GM23338 (cell line): ENCODE data around the gene STK32C. TPM values are rescaled to one million over a fixed set of nuclear protein-coding genes. Genes with fewer than 3 reads are reported as not detected.

Source experiments
- ATAC-seq: fragments of 200-7000 bp; cut with Tn5 transposase; 3 replicates; pipeline ENCODE4 v1.9.1; 2020
- DNase-seq: peaks from one replicate; pipeline ENCODE4 v3.0.0-alpha.2; 2015; ENCODE audit warnings: low spot score
- H2AFZ ChIP-seq: fragments of 200-600 bp; sonication (generic); 2 replicates; pipeline ENCODE4 v1.8.0; 2016; ENCODE audit warnings: antibody characterized with exemption, mild to moderate bottlenecking, moderate library complexity
- H3F3A ChIP-seq: fragments of 200-600 bp; sonication (generic); replicated peaks from 2 replicates; pipeline ENCODE4 v1.8.0; 2017; ENCODE audit warnings: antibody characterized with exemption, mixed run types, low read depth
- H3K27ac ChIP-seq: fragments of 200-600 bp; sonication (generic); 2 replicates; pipeline ENCODE4 v1.6.1; 2016; ENCODE audit warnings: low read depth
- H3K27me3 ChIP-seq: fragments of 200-600 bp; sonication (generic); 2 replicates; pipeline ENCODE4 v1.8.0; 2016; ENCODE audit warnings: mild to moderate bottlenecking, mixed run types, moderate library complexity; ENCODE audit not compliant: insufficient read depth
- H3K36me3 ChIP-seq: fragments of 200-600 bp; sonication (generic); 2 replicates; pipeline ENCODE4 v1.8.0; 2016; ENCODE audit warnings: mild to moderate bottlenecking; ENCODE audit not compliant: insufficient read depth
- H3K4me1 ChIP-seq: fragments of 200-600 bp; sonication (generic); 2 replicates; pipeline ENCODE4 v1.8.0; 2016; ENCODE audit warnings: mild to moderate bottlenecking, moderate library complexity; ENCODE audit not compliant: insufficient read depth
- H3K4me2 ChIP-seq: fragments of 200-600 bp; sonication (generic); 2 replicates; pipeline ENCODE4 v1.7.1; 2017; ENCODE audit warnings: mixed run types
- H3K4me3 ChIP-seq: fragments of 200-600 bp; sonication (generic); 2 replicates; pipeline ENCODE4 v1.6.1; 2016; ENCODE audit warnings: mixed run types
- H3K79me2 ChIP-seq: fragments of 200-600 bp; sonication (generic); replicated peaks from 2 replicates; pipeline ENCODE4 v1.8.0; 2017; ENCODE audit warnings: mild to moderate bottlenecking; ENCODE audit not compliant: insufficient read depth
- H3K9me2 ChIP-seq: fragments of 200-600 bp; sonication (generic); 2 replicates; pipeline ENCODE4 v1.8.0; 2017; ENCODE audit not compliant: insufficient read depth
- H4K20me1 ChIP-seq: fragments of 200-600 bp; sonication (generic); replicated peaks from 2 replicates; pipeline ENCODE4 v1.8.0; 2017; ENCODE audit warnings: mild to moderate bottlenecking; ENCODE audit not compliant: insufficient read depth
- H3K27ac Mint-ChIP-seq: 2 replicates; pipeline ENCODE4 v1.8.0; 2020; ENCODE audit warnings: inconsistent platforms, mild to moderate bottlenecking, moderate library complexity, mixed read lengths
- H3K27me3 Mint-ChIP-seq: 3 replicates; pipeline ENCODE4 v1.8.0; 2022; ENCODE audit warnings: low read depth, mild to moderate bottlenecking, moderate library complexity, mixed read lengths, inconsistent platforms; ENCODE audit not compliant: insufficient read depth, poor library complexity
- H3K36me3 Mint-ChIP-seq: 3 replicates; pipeline ENCODE4 v1.8.0; 2021; ENCODE audit warnings: low read depth, mild to moderate bottlenecking, inconsistent platforms, moderate library complexity, mixed read lengths
- H3K4me1 Mint-ChIP-seq: 3 replicates; pipeline ENCODE4 v1.8.0; 2020; ENCODE audit warnings: mild to moderate bottlenecking, inconsistent platforms, mixed read lengths
- H3K4me3 Mint-ChIP-seq: 3 replicates; pipeline ENCODE4 v1.8.0; 2021; ENCODE audit warnings: moderate library complexity, mild to moderate bottlenecking, inconsistent platforms, mixed read lengths
- H3K9me3 Mint-ChIP-seq: 3 replicates; pipeline ENCODE4 v1.8.0; 2020; ENCODE audit warnings: moderate library complexity, mild to moderate bottlenecking, inconsistent platforms, mixed read lengths
- CTCF ChIP-seq, 2 experiments: fragments of 200-600 bp in 1 of 2; sonication (generic) in 1 of 2; conservative IDR thresholded peaks; 2 replicates each; pipeline versions ENCODE4 v1.5.1 to v1.6.1; 2016 to 2017; ENCODE audit warnings: antibody characterized with exemption in 2 of 2, low read depth in 2 of 2, mild to moderate bottlenecking in 2 of 2, moderate library complexity in 1 of 2
- EZH2 ChIP-seq: fragments of 200-600 bp; sonication (generic); IDR thresholded peaks from one replicate; pipeline ENCODE4 v1.8.0; 2017; ENCODE audit warnings: antibody characterized with exemption, mild to moderate bottlenecking, low read depth; ENCODE audit not compliant: unreplicated experiment
- EZH2phosphoT487 ChIP-seq: fragments of 200-600 bp; sonication (generic); IDR thresholded peaks from one replicate; pipeline ENCODE4 v1.8.1; 2018; ENCODE audit warnings: antibody characterized with exemption; ENCODE audit not compliant: unreplicated experiment
- JUNB ChIP-seq: IDR thresholded peaks from one replicate; pipeline ENCODE4 v1.6.1; 2016; ENCODE audit warnings: antibody characterized with exemption; ENCODE audit not compliant: unreplicated experiment
- POLR2AphosphoS5 ChIP-seq: IDR thresholded peaks from 2 replicates; pipeline ENCODE4 v1.6.1; 2016; ENCODE audit warnings: antibody characterized with exemption, low read depth
- REST ChIP-seq: IDR thresholded peaks from one replicate; pipeline ENCODE4 v1.6.1; 2018; ENCODE audit warnings: antibody characterized with exemption; ENCODE audit not compliant: unreplicated experiment
- ZNF462 ChIP-seq: fragments of 250-450 bp; sonication (Bioruptor Pico); IDR thresholded peaks from 2 replicates; pipeline ENCODE4 v1.5.0; 2020; ENCODE audit warnings: mild to moderate bottlenecking, moderate library complexity
- polyA plus RNA-seq: library from polyadenylated mRNA; unstranded; fragments of >200 nt; fragmentation: Nextera tagmentation; extraction: Ambion mirVana; gene quantifications from 2 replicates; pipeline ENCODE4 v1.2.1, GENCODE V29; 2016
- total RNA-seq: library from RNA; depleted of rRNA; stranded (reverse); fragments of >200 nt; shearing (Covaris generic); gene quantifications from 2 replicates; pipeline ENCODE4 v1.2.3, GENCODE V29; 2014

STK32C gene
- total and polyA plus RNA-seq, 2 experiments from 2014 or later, result 10.2 to 20.5 TPM

- Histone ChIP-seq H4K20me1 (no peaks in the 10 kb centered on the region), H3K27ac (no peak overlapping the region), H3K27me3 (no peaks in the 10 kb centered on the region), H2AFZ (no peak overlapping the region), H3K4me1 (no peaks in the 10 kb centered on the region), H3K36me3 (no peaks in the 10 kb centered on the region), H3K79me2 (no peaks in the 10 kb centered on the region), H3K4me3 (no peak overlapping the region), H3F3A (0 out of 2 replicates have a peak, but pooled peaks cover 5% of the 10 kb centered on the region), H3K4me2 (no peak overlapping the region), H3K9me2 (no peaks in the 10 kb centered on the region)
- ATAC-seq, result peak; percentile 29; the same call in 2 of the 3 replicates
- no peak for DNase-seq
- H3K4me3 Mint-ChIP-seq, result no peak overlapping the region
- H3K4me1 Mint-ChIP-seq, result peaks cover 12% of the 10 kb centered on the region
- H3K27ac Mint-ChIP-seq, result no peak overlapping the region
- H3K27me3 Mint-ChIP-seq, result peaks cover 13% of the 10 kb centered on the region
- peaks cover 8% of the 10 kb centered on the region; the same call in 2 of the 3 replicates for H3K36me3 Mint-ChIP-seq
- H3K9me3 Mint-ChIP-seq, result peaks cover 18% of the 10 kb centered on the region
- TF ChIP-seq REST (no peak), POLR2AphosphoS5 (no peak), EZH2phosphoT487 (no peak), CTCF (conservative IDR thresholded peaks at IDR 0.05; ENCODE audit: low read depth in 2 of 2) (no peak), EZH2 (no peak), ZNF462 (no peak), JUNB (no peak)
Measured at GRCh38 chr10:132270721-132271457, 36.9 kb downstream of the STK32C start.
